GM20000 (cell line): ENCODE results near the gene PLA2G4B.

Source experiments
- DNase-seq: peaks from one replicate; pipeline ENCODE4 v3.0.0; 2012; ENCODE audit warnings: low spot score
- CTCF ChIP-seq: IDR thresholded peaks from 2 replicates; pipeline ENCODE4 v1.5.1; 2012; ENCODE audit warnings: mild to moderate bottlenecking, control low read depth; ENCODE audit errors: extremely low read depth, missing control alignments

Gene PLA2G4B

DNA sequence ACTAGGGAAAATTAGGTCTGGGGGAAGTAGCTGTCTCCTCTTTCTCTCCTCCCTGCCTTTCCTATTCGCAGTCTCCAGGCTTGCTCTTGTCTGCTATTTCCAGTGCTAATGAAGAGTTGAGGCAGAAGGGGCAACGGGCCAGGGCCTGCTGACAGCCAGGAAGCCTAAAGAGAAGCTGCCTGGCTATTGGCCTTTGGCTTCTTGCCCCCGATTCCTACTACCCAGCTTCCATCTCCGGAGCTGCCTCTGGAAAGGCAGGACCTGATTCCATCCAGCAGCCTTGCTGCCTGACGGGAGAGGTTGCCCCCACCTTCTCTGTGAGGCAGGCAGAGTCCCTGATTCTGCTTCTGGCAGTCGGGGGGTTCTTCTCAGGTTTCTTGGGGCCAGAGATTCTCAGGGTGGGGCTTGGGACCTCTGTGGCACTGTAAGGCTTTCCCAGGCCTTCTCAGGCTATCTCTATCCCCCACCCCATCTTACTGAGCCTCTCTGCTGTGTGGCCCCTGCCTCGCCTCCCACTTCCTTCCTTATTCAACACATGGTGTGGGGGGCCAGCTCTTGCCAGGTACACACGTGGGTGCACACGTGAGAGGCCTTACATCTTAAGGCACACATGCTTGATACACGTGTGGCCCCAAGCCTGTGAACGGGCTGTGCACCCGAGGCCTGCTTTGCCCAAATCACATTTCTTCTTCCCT is 29.0 kb upstream of the PLA2G4B start:
- no peak for TF ChIP-seq CTCF
- DNase-seq = no peak

DNA sequence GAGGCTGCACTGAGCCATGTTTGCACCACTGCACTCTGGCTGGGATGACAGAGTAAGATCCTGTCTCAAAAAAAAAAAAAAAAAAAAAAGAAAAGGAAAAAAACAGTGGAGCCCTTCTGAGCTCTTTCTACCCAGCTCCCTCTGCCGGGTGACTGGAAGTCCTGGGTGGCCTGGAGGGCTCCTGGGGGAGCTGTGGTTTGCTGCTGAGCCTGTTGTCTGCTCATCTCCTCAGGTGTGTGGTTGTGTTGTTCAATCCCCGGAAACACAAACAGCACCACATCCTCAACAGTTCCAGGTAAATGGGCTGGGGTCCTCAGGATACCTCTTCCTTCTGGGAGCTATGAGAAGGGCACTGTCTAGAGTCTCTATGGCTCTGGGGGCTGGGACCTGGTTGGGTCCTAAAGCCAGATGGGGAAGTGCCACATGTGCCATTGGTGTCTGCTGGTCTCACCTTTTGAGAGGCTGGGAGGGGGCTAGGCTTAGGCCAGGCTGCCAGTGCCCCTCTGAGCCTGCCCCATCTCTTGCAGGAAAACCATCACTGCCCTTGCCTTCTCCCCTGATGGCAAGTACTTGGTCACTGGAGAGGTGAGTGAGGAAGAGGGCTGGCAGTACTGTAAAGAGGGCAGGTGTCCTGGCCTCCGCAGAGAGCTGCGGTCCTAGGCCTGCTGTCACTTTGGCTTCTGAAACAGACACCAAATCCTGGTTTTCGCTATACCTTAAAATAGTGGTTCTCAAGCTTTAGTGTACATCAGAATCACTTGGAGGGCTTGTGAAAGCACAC is 27.8 kb upstream of the PLA2G4B start:
- no peak for TF ChIP-seq CTCF
- no peak for DNase-seq

GRCh38 chr15:41811432-41812195 is 27.0 kb upstream of the PLA2G4B start:
- peak; percentile 80 for DNase-seq
- peak; percentile 81 for TF ChIP-seq CTCF

DNA sequence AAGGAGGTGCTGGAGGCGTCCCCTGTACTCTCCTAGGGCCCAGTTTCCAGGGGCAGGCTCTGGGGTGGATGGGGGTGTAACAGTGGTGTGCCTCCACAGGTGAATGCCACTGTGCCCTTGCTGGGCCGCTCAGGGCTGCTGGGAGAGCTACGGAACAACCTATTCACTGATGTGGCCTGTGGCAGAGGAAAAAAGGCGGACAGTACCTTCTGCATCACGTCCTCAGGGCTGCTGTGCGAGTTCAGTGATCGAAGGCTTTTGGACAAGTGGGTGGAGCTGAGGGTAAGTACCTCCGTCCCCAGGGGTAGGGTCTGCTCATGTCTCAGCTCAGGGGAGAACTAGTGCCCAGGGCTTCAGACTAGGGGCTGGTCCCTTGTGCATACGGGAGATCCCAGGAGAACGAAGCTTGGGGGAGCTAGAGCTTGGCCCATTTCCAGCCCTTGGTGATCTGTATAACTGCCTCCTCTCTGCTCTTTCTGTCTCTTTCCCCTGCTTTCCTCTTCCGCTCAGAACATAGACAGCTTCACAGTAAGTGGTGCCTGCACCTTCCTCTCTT is 25.7 kb upstream of the PLA2G4B start:
- no peak for TF ChIP-seq CTCF

GRCh38 chr15:41813426-41813825 is 25.2 kb upstream of the PLA2G4B start:
- DNase-seq = no peak
- no peak for TF ChIP-seq CTCF

More for the DNA sequence above, 25.7 kb upstream of the PLA2G4B start:
- DNase-seq = no peak

- DNase-seq = no peak
- no peak for TF ChIP-seq CTCF
Observed at GRCh38 chr15:41814534-41814933, 24.1 kb upstream of the PLA2G4B start.

DNA sequence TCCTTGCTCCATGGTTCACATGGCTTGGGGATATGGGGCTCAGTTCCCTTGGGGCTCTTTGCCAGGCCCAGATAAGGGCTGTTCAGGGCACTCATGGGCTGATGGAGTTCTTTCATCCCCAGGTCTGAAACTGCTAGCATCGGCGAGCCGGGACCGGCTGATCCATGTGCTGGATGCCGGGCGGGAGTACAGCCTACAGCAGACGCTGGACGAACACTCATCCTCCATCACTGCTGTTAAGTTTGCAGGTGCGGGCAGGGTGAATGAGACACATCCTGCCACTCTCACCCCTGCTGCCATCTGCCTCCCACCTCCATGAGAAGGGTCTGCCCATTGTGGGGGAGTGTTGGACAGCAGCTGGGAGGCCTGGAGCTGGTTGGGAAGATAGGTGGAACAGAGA is 21.9 kb upstream of the PLA2G4B start:
- no peak for TF ChIP-seq CTCF
- no peak for DNase-seq
